Activated CD8-positive, alpha-beta memory T cell treated with anti-CD3 and anti-CD28 coated beads, Interleukin-2, amount 50 U/mL, for 24 hours (primary cell): ENCODE measurements around the gene C1orf159.
"Not testable (repeated sequence)": the region's sequence is repeated elsewhere in the genome, so short reads cannot be mapped to it uniquely, and the experiment has no call there.

Experiments
- DNase-seq: peaks from one replicate; pipeline ENCODE4 v3.0.0-alpha.2; 2020; ENCODE audit errors: extremely low read depth

C1orf159 gene

DNA sequence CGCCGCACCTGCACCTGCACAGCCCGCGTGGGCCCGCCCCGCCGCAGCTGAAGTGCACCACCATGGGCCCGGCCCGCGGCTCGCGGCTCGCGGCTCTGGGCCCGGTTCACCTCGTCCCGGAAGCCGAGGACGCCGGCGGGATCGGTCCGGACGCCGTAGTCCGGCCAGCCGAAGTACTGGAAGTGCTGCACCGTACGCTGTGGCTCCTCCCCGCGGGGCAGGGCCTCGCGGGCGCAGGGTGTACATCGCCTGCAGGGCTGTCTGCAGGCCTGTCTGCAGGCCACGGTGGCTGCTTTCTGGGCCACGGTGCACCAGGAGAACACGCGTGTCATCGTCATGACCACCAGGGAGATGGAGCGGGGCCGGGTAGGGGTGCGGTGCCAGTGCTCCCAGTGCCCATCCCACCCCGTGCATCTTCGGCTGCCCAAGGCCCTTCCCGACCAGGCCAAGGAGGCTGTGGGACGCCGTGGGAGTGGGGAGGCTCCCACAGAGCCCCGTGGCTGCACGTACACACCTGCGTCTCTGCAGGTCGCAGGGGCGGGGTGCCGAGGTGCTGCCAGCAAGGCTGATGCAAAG lies 48.5 kb downstream of the C1orf159 start:
- no peak for DNase-seq

- DNase-seq: no peak
Measured at GRCh38 chr1:1066403-1067283, 49.2 kb downstream of the C1orf159 start.

GRCh38 chr1:1065940-1066304 lies 50.0 kb downstream of the C1orf159 start:
- not testable (repeated sequence) for DNase-seq

DNA sequence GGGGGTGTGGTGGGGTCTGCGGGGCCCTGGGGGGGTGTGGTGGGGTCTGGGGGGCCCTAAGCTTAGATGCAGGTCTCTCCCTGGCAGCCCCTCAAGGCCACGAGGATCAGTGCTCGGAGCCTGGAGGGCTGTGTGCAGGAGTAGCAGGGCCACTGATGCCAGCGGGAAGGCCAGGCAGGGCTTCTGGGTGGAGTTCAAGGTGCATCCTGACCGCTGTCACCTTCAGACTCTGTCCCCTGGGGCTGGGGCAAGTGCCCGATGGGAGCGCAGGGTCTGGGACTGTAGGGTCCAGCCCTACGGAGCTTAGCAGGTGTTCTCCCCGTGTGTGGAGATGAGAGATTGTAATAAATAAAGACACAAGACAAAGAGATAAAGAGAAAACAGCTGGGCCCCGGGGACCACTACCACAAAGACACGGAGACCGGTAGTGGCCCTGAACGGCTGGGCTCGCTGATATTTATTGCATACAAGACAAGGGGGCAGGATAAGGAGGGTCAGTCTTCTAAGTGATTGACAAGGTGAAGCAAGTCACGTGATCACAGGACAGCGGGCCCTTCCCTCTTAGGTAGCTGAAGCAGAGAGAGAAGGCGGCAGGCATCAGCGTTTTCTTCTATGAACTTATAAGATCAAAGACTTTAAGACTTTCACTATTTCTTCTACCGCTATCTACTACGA lies 50.5 kb downstream of the C1orf159 start:
- DNase-seq: no peak

- peak; percentile 71 for DNase-seq
Measured at GRCh38 chr1:1063945-1064831, 51.7 kb downstream of the C1orf159 start.

- DNase-seq: no peak
Measured at GRCh38 chr1:1063261-1063944, 52.5 kb downstream of the C1orf159 start.

DNA sequence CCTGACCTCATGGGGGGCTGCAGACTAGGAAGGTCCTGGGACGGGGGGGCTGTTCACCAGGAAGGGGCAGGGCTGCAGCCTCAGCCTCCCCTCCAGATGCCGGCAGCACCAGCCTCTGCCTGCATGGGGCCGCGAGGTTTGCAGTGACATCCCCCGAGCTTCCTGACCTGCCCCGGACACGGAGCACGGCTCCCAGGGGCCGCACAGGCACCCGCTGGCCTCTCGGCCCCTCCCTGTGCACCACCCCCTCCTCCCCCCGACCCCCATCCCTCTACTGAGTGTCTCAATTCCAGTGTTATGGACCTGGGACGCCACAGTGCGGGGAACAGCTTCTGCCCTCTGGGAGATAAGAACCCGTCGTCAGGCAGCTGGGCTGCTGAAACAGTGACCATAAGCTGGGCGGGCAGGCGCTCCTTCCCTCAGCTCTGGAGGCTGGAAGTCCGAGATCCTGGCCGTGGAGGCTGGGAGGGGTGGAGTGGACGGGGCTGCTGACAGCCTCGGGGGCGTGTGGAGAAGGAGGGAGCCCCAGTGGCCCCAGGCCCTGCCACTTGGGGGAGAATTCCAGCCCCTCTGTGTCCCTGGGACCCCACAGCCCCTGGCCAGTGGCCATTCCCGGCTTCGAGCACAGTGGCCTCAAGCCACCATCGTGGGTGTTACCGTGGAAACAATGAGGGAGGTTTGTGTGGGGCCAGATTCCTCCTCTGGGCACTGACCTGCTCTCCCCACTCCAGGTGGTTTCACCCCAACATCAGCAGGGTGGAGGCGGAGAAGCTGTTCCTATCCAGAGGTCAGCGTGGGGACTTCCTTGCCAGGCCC lies 53.3 kb downstream of the C1orf159 start:
- DNase-seq: no peak

DNA sequence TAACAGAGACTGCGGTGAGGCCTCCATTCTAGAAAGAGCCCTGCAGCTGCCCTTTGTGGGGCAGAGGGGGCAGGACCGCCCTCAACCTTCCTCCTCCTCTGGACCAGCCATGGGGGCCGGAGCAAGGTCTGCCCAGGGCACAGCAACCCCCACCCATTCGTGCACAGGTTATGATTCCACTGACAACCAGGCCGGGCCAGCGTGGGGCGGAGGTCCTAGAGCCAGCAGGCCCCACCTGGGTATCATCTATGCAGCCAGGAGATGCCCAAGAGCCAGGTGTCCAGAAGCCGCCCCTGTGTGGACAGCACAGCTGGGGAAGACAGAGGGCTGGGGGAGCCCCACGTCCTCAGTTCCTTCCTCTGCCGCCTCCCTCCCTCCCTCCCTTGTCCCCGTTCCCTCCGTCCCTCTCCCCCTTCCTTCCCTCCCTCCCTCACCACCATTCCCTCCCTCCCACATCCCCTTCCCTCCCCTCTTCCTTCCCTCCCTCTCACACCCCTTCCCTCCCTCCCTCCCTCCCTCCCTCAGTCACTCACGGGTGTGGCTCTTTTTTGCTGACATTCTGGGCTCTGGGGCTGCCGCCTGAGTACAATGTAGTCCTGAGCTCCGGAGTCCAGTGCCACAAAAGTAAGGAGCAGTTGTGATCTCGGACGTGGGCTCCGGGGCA lies 54.1 kb downstream of the C1orf159 start:
- no peak for DNase-seq

- no peak for DNase-seq
Measured at GRCh38 chr1:1060281-1061000, 55.4 kb downstream of the C1orf159 start.

DNA sequence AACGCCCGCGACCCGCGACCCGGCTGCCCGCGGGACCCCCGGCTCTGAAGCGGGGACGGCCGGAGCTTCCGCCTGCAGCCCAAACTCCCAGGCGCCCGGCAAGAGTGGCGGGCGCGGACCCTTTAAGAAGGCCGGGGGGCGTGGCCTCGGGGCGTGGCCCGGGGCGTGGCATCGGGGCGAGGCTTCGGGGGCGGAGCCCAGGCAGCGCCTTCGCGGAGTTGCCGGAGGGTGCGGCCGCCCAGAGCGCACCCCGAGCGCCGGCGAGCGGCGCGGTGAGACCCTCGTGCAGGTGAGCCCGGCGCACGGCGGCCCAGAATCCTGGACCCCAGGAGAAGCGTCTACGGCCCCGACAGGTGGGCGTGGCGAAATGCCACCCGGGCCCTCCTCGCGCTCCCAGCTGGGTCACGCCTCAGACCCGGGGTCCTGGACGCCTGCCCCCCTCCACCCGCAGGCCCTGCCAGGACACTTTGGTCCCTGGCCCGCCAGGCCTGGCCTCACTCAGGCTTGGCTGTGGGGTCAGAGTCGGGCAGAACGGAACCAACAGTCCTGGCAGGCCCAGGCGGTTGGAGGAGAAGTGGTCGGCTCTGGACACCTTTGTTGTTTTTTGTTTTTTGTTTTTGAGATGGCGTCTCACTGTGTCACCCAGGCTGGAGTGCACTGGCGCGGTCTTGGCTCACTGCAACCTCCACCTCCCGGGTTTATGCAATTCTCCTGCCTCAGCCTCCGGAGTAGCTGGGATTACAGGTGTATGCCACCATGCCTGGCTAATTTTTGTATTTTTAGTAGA lies 56.2 kb downstream of the C1orf159 start:
- DNase-seq: peak; percentile 69

DNA sequence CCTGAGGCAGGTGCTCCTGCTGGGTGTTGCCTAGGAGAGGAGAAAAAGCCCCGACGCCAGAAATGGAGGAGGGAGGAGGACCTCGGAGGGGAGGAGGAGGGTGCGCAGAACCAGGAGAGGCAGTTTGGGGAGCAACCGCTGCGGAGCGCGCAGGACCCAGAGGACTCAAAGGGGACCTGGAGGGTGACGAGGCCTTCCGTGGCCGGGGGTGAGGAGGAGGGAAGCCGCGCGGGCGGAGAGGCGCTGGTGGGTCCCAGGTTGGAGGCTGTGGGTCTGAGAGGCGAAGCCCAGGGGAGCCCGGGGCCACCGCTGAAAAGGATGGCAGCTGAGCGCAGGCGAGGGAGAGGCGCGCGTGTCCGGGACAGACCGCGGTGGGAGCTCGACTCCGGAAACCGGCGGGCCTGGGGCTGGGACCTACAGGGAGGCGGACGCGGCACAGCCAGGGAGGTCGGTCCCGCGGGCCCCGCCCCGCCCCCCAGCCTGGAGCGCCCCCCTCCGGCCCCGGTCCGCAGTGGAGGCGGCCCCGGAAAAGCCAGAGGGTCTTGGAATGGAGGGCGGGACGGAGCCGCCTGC lies 56.9 kb downstream of the C1orf159 start:
- no peak for DNase-seq

DNA sequence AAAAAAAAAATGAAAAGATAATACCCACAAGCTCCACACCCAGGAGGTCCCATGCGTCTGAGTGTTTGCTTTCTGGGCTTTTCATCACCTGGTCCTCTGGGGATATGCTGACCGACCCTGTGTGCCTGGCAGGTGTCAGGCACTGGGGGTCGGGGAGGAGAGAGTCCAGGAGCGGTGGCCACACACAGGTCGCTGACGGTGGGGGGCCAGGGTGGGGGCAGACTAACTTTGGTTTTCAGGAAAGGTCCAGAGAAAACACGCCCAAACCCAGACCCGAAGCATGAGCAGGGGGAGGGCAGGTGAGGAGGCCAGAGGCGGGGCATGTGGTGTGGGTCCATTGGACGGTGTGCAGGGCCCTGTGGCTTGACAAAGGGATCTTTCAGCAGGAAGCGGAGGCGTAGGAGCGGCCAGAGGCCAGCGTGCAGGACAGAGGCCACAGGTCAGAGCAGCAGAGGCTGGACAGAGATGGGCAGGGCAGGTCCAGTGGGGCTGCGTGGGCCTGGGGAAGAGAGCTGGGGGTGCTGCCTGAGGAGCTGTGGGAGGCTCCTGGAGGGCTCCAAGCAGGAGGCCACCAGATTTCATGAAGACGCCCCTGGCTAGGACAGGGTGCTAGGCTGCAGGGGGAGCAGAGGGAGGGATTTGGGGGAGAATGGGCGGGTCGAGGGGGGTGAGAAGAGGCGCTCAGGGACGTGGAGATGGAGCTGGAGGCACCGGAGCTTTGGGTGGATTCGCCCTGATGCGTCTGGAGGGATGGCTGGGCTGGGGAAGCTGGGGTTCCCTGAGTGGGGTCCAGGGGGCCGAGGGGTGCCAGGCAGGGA lies 57.6 kb downstream of the C1orf159 start:
- DNase-seq: no peak

GRCh38 chr1:1057769-1058087 lies 58.2 kb downstream of the C1orf159 start:
- DNase-seq: not testable (repeated sequence)

- no peak for DNase-seq
Measured at GRCh38 chr1:1055841-1056736, 59.8 kb downstream of the C1orf159 start.

- DNase-seq: no peak
Measured at GRCh38 chr1:1054971-1055370, 60.9 kb downstream of the C1orf159 start.

GRCh38 chr1:1054099-1054700 lies 61.7 kb downstream of the C1orf159 start:
- no peak for DNase-seq
